ENCODE results near the gene GPALPP1.
"Not testable (repeated sequence)": the region's sequence is repeated elsewhere in the genome, so short reads cannot be mapped to it uniquely, and the experiment has no call there.

GPALPP1 gene

GRCh38 chr13:44989941-44990340 is 603 bp downstream of the GPALPP1 start:
- DNase-seq (ENCODE audit: low read depth, low spot score) = no peak
- peak overlapping the region; percentile 95 for H3K4me3 ChIP-seq (ENCODE audit: low read length)

DNA sequence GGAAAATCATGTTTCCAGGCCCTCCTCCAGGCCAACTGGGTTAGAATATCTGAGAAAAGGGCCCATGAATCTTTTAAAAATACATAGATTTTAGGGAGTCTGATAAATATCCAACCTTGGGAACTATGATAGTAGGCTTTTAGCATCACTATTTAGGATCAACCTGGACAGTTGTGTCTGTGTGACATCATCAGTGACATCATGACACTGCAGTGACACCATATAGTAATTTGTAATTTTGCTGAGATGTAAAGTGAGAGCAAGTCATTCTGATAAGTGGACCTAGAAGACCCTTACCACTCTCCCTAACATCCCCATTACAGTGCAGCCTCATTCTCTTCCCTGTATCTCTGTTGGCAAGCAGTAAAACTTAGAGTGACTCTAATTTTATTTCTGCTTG is 14.1 kb downstream of the GPALPP1 start:
- H3K4me3 ChIP-seq (ENCODE audit: low read length) = no peak overlapping the region
- DNase-seq (ENCODE audit: low read depth, low spot score) = no peak

DNA sequence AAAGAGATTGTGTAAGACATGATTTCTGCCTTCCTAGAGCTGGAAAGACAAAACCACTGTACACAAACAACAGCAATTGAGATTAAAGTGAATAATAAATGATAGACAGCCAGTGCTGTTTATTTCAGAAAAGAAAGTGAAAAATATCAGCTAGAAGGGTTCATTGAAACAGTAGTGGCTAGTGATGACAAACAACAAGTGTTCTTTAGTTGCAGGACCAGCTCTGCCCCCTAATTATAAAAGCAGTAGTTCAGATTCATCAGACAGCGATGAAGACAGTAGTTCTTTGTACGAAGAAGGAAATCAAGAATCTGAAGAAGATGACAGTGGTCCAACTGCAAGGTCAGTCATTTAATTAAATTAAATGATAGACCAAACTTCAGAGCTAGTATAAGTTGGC is 14.8 kb downstream of the GPALPP1 start:
- no peak for DNase-seq (ENCODE audit: low read depth, low spot score)
- H3K4me3 ChIP-seq (ENCODE audit: low read length) = no peak overlapping the region

DNA sequence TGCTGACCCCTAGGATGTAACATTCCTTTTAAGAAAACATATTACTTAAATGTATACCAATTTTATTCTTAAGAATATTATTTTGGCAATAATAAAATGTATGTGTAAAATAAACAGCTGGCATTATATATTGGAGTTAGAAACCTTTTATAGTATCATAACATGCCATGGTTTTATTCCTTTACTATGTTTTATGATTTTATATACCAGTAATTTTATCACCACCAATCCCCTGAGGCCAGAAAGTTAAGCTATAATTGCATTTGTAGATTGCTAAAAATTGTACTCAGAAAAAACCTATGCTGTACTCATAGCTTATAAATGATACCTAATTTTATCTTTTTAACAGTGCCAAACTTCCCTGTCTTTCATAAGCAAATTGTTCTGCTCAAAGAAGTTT is 17.9 kb downstream of the GPALPP1 start:
- H3K4me3 ChIP-seq (ENCODE audit: low read length) = no peak overlapping the region
- no peak for DNase-seq (ENCODE audit: low read depth, low spot score)

- no peak for DNase-seq (ENCODE audit: low read depth, low spot score)
- H3K4me3 ChIP-seq (ENCODE audit: low read length) = no peak overlapping the region
These were observed 18.5 kb downstream of the GPALPP1 start for GRCh38 chr13:45007823-45008222.

DNA sequence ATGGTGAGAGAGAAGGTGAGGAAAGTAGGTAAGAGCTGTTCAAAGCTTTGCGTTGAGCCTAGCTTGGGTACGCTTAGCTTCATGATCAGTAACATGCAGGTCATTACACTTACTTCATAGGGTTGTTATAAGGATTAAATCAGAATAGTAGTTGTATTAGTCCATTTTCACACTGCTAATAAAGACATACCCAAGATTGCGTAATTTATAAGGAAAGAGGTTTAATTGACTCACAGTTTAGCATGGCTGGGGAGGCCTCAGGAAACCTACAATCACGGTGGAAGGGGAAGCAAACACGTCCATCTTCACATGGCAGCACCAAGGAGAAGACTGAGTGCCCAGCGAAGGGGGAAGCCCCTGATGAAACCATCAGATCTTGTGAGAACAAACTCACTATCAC is 21.9 kb downstream of the GPALPP1 start:
- H3K4me3 ChIP-seq (ENCODE audit: low read length) = no peak overlapping the region
- no peak for DNase-seq (ENCODE audit: low read depth, low spot score)

DNA sequence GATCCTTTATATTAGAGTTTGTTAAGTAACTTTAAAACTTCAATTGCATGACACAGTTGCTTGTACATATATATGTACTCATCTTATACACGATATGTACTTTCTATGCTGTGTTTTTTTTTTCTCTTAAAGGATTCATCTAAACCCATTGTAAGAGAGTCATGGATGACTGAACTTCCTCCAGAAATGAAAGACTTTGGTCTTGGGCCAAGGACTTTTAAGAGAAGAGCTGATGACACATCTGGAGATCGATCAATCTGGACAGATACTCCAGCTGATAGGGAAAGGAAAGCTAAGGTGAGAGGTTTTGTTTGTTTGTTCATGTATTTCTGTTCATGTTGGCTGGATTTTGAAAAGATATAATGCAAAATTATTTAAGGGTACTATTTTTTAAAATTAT is 26.0 kb downstream of the GPALPP1 start:
- DNase-seq (ENCODE audit: low read depth, low spot score) = no peak
- no peak overlapping the region for H3K4me3 ChIP-seq (ENCODE audit: low read length)

- DNase-seq (ENCODE audit: low read depth, low spot score) = no peak
- H3K4me3 ChIP-seq (ENCODE audit: low read length) = no peak overlapping the region
These were observed 27.6 kb downstream of the GPALPP1 start for GRCh38 chr13:45016792-45017425.

- H3K4me3 ChIP-seq (ENCODE audit: low read length); DNase-seq (ENCODE audit: low read depth, low spot score): not testable (repeated sequence)
These were observed 30.6 kb downstream of the GPALPP1 start for GRCh38 chr13:45019981-45020380.

- no peak for DNase-seq (ENCODE audit: low read depth, low spot score)
- H3K4me3 ChIP-seq (ENCODE audit: low read length) = no peak overlapping the region
These were observed 31.9 kb downstream of the GPALPP1 start for GRCh38 chr13:45021250-45021649.

GRCh38 chr13:45024847-45025246 is 35.5 kb downstream of the GPALPP1 start:
- DNase-seq (ENCODE audit: low read depth, low spot score) = no peak
- H3K4me3 ChIP-seq (ENCODE audit: low read length) = no peak overlapping the region

DNA sequence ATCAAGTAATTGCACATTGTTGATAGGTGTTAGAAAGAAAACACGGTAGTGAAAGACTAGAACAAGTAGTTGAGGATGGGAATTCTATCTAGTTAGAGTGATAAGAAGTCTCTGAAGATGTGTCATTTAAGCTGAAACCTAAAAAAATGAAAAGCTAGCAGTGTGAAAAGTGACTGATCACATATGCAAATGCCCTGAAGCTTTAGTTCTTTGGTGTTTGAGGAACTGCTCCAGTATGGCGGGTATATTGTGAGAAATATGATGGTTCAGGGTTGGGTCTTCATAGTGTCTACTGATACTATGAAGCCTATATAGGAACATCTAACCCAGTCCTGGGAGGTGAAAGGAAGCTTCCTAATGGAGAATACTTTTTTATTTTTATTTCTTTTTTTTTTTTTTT is 45.0 kb downstream of the GPALPP1 start:
- DNase-seq (ENCODE audit: low read depth, low spot score) = no peak
- H3K4me3 ChIP-seq (ENCODE audit: low read length) = no peak overlapping the region

DNA sequence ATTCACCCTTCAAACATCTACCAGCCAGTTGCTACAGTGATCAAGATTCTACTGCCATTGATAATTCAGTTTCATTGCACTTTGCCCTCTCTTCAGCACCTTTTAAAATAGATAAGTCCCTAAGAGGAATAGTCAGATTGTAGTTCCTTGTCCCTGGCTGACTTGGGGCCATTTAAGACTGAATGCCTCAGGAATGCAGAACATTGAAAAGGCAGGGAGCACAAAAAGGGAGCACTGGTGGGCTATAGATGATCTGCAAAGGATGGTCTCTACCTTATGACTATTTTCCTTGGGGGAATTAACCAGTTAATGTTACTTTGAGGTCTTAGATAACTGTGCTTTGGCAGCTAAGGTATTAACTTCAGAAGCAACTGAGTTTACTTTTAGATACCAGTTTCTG is 46.9 kb downstream of the GPALPP1 start:
- DNase-seq (ENCODE audit: low read depth, low spot score) = no peak

GRCh38 chr13:45040173-45040572 is 50.8 kb downstream of the GPALPP1 start:
- H3K4me3 ChIP-seq (ENCODE audit: low read length) = no peak overlapping the region
- DNase-seq (ENCODE audit: low read depth, low spot score) = no peak

More for the DNA sequence above, 46.9 kb downstream of the GPALPP1 start:
- no peak overlapping the region for H3K4me3 ChIP-seq (ENCODE audit: low read length)

GRCh38 chr13:45040622-45041021 is 51.3 kb downstream of the GPALPP1 start:
- no peak for DNase-seq (ENCODE audit: low read depth, low spot score)
- no peak overlapping the region for H3K4me3 ChIP-seq (ENCODE audit: low read length)

- no peak for DNase-seq (ENCODE audit: low read depth, low spot score)
- no peak overlapping the region for H3K4me3 ChIP-seq (ENCODE audit: low read length)
These were observed 53.2 kb downstream of the GPALPP1 start for GRCh38 chr13:45042539-45042938.

- no peak overlapping the region for H3K4me3 ChIP-seq (ENCODE audit: low read length)
- no peak for DNase-seq (ENCODE audit: low read depth, low spot score)
These were observed 57.1 kb downstream of the GPALPP1 start for GRCh38 chr13:45046445-45046844.

- no peak overlapping the region for H3K4me3 ChIP-seq (ENCODE audit: low read length)
- peak; percentile 62 for DNase-seq (ENCODE audit: low read depth, low spot score)
These were observed 58.3 kb downstream of the GPALPP1 start for GRCh38 chr13:45047394-45048310.

- no peak overlapping the region for H3K4me3 ChIP-seq (ENCODE audit: low read length)
- DNase-seq (ENCODE audit: low read depth, low spot score) = peak; percentile 48
These were observed 59.6 kb downstream of the GPALPP1 start for GRCh38 chr13:45048890-45049407.

DNA sequence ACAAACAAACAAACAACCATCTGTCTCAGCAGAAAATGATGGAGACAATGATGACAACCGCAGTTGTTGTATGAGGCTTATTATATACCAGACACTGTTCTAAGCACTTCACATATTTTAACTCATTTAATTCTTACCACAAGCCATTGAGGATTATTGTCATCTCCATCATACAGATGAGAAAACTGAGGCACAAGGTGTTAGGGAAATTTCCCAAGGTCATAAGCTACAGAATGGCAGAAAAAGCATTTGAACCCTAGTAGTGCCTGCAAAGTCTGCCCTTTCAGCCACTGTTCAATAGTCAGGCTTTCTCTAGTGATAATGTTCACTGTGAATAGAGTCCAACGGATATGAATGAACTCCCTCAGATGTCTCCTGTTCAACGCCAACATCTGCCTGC is 60.1 kb downstream of the GPALPP1 start:
- DNase-seq (ENCODE audit: low read depth, low spot score) = no peak
- H3K4me3 ChIP-seq (ENCODE audit: low read length) = no peak overlapping the region

Data from Jurkat, Clone E6-1 (cell line).